GM23338 (cell line): Measurements from ENCODE around the gene NPSR1.

Source experiments
- EZH2 ChIP-seq: fragments of 200-600 bp; sonication (generic); IDR thresholded peaks from one replicate; pipeline ENCODE4 v1.8.0; 2017; ENCODE audit warnings: antibody characterized with exemption, mild to moderate bottlenecking, low read depth; ENCODE audit not compliant: unreplicated experiment
- POLR2AphosphoS5 ChIP-seq: IDR thresholded peaks from 2 replicates; pipeline ENCODE4 v1.6.1; 2016; ENCODE audit warnings: antibody characterized with exemption, low read depth
- TF ChIP-seq, protein P1 (sequence below), 2 experiments: fragments of 200-600 bp in 1 of 2; sonication (generic) in 1 of 2; conservative IDR thresholded peaks; 2 replicates each; pipeline versions ENCODE4 v1.5.1 to v1.6.1; 2016 to 2017; ENCODE audit warnings: antibody characterized with exemption in 2 of 2, low read depth in 2 of 2, mild to moderate bottlenecking in 2 of 2, moderate library complexity in 1 of 2
- TF ChIP-seq, protein P2 (sequence below): IDR thresholded peaks from one replicate; pipeline ENCODE4 v1.6.1; 2018; ENCODE audit warnings: antibody characterized with exemption; ENCODE audit not compliant: unreplicated experiment
- TF ChIP-seq, protein P3 (sequence below): IDR thresholded peaks from 2 replicates; pipeline ENCODE4 v1.6.1; 2016; ENCODE audit warnings: antibody characterized with exemption

DNA sequence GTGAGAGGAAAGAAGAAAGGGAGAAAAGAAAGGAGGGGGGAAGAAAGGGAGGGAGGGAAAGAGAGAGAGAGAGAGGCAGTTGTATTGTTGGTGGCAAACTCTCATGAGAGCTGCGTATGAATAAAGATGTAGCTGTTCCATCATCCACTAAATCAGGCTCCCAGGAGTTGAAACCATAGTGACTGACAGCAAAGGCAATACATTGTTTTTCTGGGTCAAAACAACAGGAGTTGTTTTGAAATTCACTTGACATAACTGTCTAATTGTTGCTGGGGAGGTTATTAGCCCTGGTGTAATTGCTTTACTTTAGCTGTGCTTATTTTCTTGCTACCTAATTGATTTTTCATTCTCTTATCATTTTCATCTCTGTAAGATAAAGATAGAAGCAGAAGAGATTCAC, 173.4 kb downstream of the NPSR1 start:
- TF ChIP-seq, protein P1, sequence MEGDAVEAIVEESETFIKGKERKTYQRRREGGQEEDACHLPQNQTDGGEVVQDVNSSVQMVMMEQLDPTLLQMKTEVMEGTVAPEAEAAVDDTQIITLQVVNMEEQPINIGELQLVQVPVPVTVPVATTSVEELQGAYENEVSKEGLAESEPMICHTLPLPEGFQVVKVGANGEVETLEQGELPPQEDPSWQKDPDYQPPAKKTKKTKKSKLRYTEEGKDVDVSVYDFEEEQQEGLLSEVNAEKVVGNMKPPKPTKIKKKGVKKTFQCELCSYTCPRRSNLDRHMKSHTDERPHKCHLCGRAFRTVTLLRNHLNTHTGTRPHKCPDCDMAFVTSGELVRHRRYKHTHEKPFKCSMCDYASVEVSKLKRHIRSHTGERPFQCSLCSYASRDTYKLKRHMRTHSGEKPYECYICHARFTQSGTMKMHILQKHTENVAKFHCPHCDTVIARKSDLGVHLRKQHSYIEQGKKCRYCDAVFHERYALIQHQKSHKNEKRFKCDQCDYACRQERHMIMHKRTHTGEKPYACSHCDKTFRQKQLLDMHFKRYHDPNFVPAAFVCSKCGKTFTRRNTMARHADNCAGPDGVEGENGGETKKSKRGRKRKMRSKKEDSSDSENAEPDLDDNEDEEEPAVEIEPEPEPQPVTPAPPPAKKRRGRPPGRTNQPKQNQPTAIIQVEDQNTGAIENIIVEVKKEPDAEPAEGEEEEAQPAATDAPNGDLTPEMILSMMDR (conservative IDR thresholded peaks at IDR 0.05; ENCODE audit: low read depth in 2 of 2): no peak
- TF ChIP-seq EZH2 (no peak), POLR2AphosphoS5 (no peak)
- TF ChIP-seq, protein P2, sequence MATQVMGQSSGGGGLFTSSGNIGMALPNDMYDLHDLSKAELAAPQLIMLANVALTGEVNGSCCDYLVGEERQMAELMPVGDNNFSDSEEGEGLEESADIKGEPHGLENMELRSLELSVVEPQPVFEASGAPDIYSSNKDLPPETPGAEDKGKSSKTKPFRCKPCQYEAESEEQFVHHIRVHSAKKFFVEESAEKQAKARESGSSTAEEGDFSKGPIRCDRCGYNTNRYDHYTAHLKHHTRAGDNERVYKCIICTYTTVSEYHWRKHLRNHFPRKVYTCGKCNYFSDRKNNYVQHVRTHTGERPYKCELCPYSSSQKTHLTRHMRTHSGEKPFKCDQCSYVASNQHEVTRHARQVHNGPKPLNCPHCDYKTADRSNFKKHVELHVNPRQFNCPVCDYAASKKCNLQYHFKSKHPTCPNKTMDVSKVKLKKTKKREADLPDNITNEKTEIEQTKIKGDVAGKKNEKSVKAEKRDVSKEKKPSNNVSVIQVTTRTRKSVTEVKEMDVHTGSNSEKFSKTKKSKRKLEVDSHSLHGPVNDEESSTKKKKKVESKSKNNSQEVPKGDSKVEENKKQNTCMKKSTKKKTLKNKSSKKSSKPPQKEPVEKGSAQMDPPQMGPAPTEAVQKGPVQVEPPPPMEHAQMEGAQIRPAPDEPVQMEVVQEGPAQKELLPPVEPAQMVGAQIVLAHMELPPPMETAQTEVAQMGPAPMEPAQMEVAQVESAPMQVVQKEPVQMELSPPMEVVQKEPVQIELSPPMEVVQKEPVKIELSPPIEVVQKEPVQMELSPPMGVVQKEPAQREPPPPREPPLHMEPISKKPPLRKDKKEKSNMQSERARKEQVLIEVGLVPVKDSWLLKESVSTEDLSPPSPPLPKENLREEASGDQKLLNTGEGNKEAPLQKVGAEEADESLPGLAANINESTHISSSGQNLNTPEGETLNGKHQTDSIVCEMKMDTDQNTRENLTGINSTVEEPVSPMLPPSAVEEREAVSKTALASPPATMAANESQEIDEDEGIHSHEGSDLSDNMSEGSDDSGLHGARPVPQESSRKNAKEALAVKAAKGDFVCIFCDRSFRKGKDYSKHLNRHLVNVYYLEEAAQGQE: no peak
- TF ChIP-seq, protein P3, sequence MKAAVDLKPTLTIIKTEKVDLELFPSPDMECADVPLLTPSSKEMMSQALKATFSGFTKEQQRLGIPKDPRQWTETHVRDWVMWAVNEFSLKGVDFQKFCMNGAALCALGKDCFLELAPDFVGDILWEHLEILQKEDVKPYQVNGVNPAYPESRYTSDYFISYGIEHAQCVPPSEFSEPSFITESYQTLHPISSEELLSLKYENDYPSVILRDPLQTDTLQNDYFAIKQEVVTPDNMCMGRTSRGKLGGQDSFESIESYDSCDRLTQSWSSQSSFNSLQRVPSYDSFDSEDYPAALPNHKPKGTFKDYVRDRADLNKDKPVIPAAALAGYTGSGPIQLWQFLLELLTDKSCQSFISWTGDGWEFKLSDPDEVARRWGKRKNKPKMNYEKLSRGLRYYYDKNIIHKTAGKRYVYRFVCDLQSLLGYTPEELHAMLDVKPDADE: no peak
